ENCODE data around the gene ABCC5. TPM values are rescaled to one million over a fixed set of nuclear protein-coding genes. Genes with fewer than 3 reads are reported as not detected.
"Not testable (repeated sequence)": the region's sequence is repeated elsewhere in the genome, so short reads cannot be mapped to it uniquely, and the experiment has no call there.

ABCC5 gene
- total RNA-seq, 2 experiments from 2014 or later: 25.1 to 25.6 TPM

- H3K27ac Mint-ChIP-seq; POLR2A ChIA-PET; H3K4me3 Mint-ChIP-seq; DNase-seq; H3K9me3 Mint-ChIP-seq; H3K27me3 Mint-ChIP-seq; ATAC-seq (ENCODE audit: low read depth): not testable (repeated sequence)
- Mint-ChIP-seq H3K36me3 (peaks cover 10% of the 10 kb centered on the region), H3K4me1 (peaks cover 10% of the 10 kb centered on the region)
These were observed 10.4 kb downstream of the ABCC5 start for GRCh38 chr3:184007143-184007813.

- H3K27me3 Mint-ChIP-seq: no peaks in the 10 kb centered on the region
- H3K9me3 Mint-ChIP-seq: no peaks in the 10 kb centered on the region
- ATAC-seq (ENCODE audit: low read depth) (peak; percentile 66), DNase-seq (no peak)
- POLR2A ChIA-PET: interaction anchor here (0.7 to 1.0 kb wide), 2 partner anchors 12 to 14 kb away, joined by 3 to 5 read pairs; partner anchors contain the start of gene ABCC5
- H3K27ac Mint-ChIP-seq: no peak overlapping the region
- H3K4me3 Mint-ChIP-seq: no peak overlapping the region
- H3K4me1 Mint-ChIP-seq: peaks cover 10% of the 10 kb centered on the region
- peaks cover 9% of the 10 kb centered on the region for H3K36me3 Mint-ChIP-seq
These were observed 11.7 kb downstream of the ABCC5 start for GRCh38 chr3:184005941-184006507.

DNA sequence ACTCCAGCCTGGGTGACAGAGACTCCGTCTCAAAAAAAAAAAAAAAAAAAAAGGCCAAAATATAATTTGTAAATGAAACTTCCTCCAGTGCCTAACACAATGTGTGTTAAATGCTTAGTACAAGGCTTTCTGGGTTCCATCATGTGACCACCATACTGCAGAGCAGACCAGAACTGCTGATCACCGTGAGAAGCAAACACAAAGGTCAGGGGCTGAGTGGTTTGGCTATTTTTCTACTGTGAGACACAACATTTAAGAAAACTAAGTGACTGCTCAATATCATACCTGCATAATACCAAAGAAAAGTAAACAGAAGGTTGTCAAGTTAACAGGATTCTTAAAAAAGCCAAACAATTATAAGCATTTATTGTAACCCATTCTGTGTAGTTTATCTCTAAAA, 13.2 kb downstream of the ABCC5 start:
- ATAC-seq (ENCODE audit: low read depth) (no peak), DNase-seq (no peak)
- POLR2A ChIA-PET: no interaction called here
- Mint-ChIP-seq H3K36me3 (peaks cover 5% of the 10 kb centered on the region), H3K4me1 (peaks cover 10% of the 10 kb centered on the region), H3K4me3 (no peak overlapping the region), H3K9me3 (no peaks in the 10 kb centered on the region), H3K27ac (no peak overlapping the region), H3K27me3 (no peaks in the 10 kb centered on the region)

DNA sequence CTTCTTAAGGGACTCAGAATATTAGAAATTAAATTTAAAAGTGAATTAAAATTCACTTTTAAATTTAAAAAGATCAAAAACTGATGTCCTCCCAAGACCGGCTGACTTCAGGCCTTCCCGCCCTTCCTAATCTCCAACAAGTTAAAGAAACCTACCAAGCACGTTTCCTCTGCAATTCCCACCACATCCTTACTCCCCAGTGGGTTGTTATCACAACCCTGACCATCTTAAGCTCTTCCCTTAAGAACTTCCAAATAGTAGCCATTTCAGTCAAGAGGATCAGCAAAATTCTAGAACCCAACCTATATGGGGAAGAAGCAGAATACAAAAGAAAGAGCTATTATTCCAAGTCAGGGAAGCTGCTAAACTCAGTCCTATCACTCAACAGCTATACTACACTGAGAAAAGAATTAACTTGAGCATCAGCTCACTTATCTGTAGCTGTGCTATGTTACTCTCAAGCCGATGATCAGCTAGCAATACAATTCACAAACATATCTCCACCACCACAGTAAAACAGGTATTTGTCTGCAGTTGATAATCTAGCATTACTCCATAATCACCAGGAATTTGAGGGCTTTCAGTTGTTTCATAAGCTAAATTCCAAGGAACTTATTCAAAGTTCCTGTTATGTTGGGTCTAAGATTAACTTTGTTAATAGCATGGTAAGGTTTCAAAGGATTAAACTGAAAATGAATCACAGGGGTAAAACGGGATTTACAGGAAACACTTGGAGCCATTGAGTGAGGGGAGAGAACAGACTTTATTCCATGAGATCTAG, 14.3 kb downstream of the ABCC5 start:
- Mint-ChIP-seq H3K36me3 (peaks cover 5% of the 10 kb centered on the region), H3K9me3 (no peaks in the 10 kb centered on the region), H3K4me3 (no peak overlapping the region), H3K4me1 (peaks cover 10% of the 10 kb centered on the region), H3K27me3 (no peaks in the 10 kb centered on the region), H3K27ac (no peak overlapping the region)
- DNase-seq (no peak), ATAC-seq (ENCODE audit: low read depth) (no peak)
- POLR2A ChIA-PET: no interaction called here

DNA sequence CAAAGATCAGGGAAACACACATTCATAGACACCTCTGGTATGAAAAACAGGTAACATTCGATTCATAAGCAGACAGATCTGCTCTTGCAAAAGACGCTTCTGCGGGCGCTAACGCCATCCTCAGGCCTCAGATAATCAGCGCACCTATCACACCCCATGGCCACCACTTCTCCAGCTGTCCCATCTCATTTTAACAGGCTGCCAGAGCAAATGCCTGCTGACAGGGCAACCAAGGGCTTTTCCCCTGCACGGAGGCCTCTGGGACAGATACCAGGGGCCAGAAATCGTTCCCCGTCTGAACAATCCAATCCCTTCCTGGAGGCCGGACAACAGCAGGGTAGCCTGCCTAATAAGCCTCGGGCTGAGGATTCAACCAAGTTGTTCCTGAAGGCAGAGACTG, 15.2 kb downstream of the ABCC5 start:
- ATAC-seq (ENCODE audit: low read depth) (no peak), DNase-seq (no peak)
- Mint-ChIP-seq H3K4me3 (no peak overlapping the region), H3K4me1 (peaks cover 10% of the 10 kb centered on the region), H3K27ac (no peak overlapping the region), H3K36me3 (peaks cover 5% of the 10 kb centered on the region), H3K27me3 (no peaks in the 10 kb centered on the region), H3K9me3 (no peaks in the 10 kb centered on the region)
- POLR2A ChIA-PET: no interaction called here

DNA sequence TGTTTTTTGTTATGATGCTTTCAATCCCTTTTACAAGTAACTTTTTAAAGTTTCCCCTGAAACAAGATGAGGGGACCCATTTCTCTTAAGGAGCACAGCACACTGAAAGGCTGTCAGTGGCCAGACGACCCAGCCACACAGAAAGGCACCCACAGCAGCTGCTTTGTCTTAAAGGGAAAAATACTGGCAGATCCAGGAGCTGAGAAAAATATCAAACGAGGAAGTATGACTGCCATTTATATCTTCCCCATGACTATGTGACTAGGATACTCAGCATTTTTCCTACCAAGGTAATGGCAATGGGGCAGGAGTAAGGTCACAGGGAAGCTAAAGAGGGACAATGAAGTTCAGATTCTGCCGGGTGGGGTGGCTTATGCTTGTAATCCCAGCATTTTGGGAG, 15.9 kb downstream of the ABCC5 start:
- H3K36me3 Mint-ChIP-seq: peaks cover 4% of the 10 kb centered on the region
- no peaks in the 10 kb centered on the region for H3K27me3 Mint-ChIP-seq
- H3K9me3 Mint-ChIP-seq: no peaks in the 10 kb centered on the region
- POLR2A ChIA-PET: no interaction called here
- H3K4me1 Mint-ChIP-seq: peaks cover 10% of the 10 kb centered on the region
- H3K4me3 Mint-ChIP-seq: no peak overlapping the region
- ATAC-seq (ENCODE audit: low read depth): no peak
- no peak overlapping the region for H3K27ac Mint-ChIP-seq
- DNase-seq: no peak

DNA sequence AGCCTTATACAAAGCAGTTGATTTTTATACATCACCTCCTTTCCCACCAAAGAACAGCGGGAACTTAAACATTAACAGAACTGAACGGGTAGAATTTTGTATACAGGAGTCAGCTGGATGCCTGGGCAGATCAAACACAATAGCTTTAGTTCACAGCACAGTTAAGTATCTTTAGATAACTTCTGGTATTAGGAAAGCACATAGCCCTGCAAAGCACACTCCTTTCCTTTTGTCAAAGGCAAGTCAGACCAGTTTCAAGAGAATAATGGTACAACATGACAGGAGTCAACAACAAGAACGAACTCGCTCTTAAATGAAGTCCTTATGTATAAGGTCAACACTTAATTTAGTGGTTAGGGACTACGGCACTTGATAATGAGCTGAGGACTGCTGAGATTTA, 26.3 kb downstream of the ABCC5 start:
- H3K27me3 Mint-ChIP-seq: no peaks in the 10 kb centered on the region
- H3K27ac Mint-ChIP-seq: no peak overlapping the region
- ATAC-seq (ENCODE audit: low read depth) (no peak), DNase-seq (no peak)
- H3K4me1 Mint-ChIP-seq: peaks cover 3% of the 10 kb centered on the region
- no peaks in the 10 kb centered on the region for H3K9me3 Mint-ChIP-seq
- H3K36me3 Mint-ChIP-seq: peaks cover 6% of the 10 kb centered on the region
- H3K4me3 Mint-ChIP-seq: no peak overlapping the region
- POLR2A ChIA-PET: no interaction called here

DNA sequence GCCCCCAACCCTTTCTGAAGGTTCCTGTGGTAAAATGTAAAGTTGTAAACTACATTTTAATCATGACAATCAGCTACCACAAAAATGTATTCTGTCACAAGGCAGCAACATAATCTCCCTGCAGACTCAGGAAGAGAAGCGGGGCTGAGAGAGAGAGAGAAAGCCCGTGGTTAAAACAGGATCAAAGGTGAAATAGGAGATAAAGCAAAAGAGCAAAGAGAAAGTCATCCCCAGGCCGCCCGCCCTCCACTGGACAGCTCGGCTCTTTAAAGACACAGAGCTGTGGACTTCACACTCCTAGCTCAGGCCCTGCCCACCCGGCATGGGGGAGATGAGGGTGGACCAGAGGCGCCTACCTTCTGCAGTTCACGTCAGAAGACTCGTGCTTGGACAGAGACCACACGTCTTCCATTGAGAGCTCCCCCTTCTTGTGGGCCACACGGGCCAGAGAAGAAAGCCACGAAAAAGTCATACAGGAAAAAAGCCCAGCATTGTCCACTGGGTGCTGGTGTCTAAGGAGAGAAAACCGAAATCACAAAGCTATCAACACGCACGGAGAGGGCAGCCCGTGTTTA, 29.4 kb downstream of the ABCC5 start:
- H3K36me3 Mint-ChIP-seq: peaks cover 6% of the 10 kb centered on the region
- POLR2A ChIA-PET: no interaction called here
- H3K9me3 Mint-ChIP-seq: no peaks in the 10 kb centered on the region
- H3K4me3 Mint-ChIP-seq: no peak overlapping the region
- H3K4me1 Mint-ChIP-seq: peaks cover 7% of the 10 kb centered on the region
- DNase-seq (no peak), ATAC-seq (ENCODE audit: low read depth) (no peak)
- no peak overlapping the region for H3K27ac Mint-ChIP-seq
- H3K27me3 Mint-ChIP-seq: no peaks in the 10 kb centered on the region

GRCh38 chr3:183987000-183987600, 30.6 kb downstream of the ABCC5 start:
- peaks cover 7% of the 10 kb centered on the region for H3K4me1 Mint-ChIP-seq
- DNase-seq (no peak), ATAC-seq (ENCODE audit: low read depth) (no peak)
- no peak overlapping the region for H3K27ac Mint-ChIP-seq
- no peak overlapping the region for H3K4me3 Mint-ChIP-seq
- H3K27me3 Mint-ChIP-seq: no peaks in the 10 kb centered on the region
- H3K36me3 Mint-ChIP-seq: peaks cover 6% of the 10 kb centered on the region
- no peaks in the 10 kb centered on the region for H3K9me3 Mint-ChIP-seq
- POLR2A ChIA-PET: no interaction called here

DNA sequence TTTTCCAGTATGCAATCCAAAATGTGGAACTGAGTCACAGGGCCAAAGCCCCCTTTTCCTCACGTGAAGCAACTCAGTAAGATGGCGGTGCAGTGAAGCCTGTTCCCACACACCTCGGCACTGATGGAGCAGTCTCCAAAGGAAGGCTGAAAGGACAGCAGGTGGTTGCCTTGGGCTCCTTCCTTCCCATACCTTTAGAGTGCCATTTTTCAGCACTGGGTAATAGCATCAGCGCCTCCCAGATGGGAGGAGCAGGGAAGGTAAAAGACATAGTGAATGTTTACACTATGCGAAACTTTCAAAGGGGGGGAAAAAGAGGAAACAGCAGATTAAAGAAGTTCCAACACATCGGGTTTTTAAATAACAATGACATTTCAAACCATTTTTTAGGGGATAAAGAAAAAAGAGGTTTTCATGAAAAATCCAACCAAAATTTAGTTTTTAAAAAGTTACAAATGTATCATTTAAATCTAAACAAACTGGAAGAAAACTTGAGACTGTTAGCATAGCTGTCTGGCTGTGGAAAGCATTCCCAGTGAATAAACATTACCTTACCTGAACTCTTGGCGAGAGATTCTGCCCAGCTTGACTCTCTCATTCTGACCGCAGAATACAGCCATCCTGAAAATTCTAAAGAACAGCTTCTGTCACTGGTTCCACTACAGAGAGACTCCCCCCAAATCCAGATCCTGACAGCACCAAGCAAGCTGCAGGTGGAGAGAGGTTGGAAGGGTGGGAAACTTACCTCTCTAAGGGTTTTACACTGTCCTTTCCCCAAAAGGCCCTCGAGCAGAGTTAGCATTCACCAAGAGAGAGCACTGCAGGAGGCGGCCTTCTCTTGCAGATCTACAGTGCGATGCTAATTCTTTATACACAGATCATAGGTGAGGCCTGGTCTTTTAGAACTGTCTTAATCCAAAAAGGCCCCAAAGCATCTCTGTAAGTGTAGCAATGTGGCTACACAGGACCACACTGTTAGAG, 32.6 kb downstream of the ABCC5 start:
- POLR2A ChIA-PET: no interaction called here
- Mint-ChIP-seq H3K27me3 (no peaks in the 10 kb centered on the region), H3K27ac (no peak overlapping the region), H3K4me1 (peaks cover 7% of the 10 kb centered on the region), H3K9me3 (no peaks in the 10 kb centered on the region), H3K36me3 (peaks cover 6% of the 10 kb centered on the region), H3K4me3 (no peak overlapping the region)
- DNase-seq (no peak), ATAC-seq (ENCODE audit: low read depth) (no peak)

DNA sequence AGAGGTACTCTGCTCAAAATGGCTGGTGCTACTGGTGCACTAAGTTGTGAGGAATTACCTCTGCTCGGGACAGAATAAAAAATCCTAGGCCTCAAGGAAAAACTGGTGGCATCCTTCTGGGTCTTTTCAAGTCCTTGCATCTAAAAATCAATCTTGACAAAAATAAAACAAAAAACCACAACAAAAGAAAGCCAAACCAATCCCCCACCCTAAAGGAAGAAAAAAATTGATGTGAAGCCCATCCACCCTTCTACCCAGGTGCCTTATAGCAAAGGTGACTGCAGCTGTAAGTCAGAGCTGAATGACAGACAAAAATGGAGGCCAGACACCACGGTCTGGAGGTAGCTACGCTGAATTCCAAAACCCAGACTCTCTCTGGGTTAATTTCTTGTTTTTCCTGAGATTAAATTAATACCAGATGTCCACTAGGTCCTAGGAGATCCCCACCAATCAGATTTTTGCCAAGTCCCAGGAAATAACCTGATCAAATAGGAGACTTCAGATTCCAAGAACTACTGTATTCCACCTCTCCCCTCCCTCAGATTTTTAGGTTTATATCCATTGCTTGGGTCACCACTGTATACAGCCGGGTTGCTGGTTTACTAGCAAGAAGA, 33.5 kb downstream of the ABCC5 start:
- H3K9me3 Mint-ChIP-seq: no peaks in the 10 kb centered on the region

GRCh38 chr3:183981990-183982644, 35.6 kb downstream of the ABCC5 start:
- no peaks in the 10 kb centered on the region for H3K9me3 Mint-ChIP-seq
- DNase-seq: no peak
- H3K27me3 Mint-ChIP-seq: no peaks in the 10 kb centered on the region
- POLR2A ChIA-PET: no interaction called here
- H3K36me3 Mint-ChIP-seq: peaks cover 4% of the 10 kb centered on the region
- H3K4me1 Mint-ChIP-seq: peaks cover 4% of the 10 kb centered on the region
- H3K27ac Mint-ChIP-seq: no peak overlapping the region
- H3K4me3 Mint-ChIP-seq: no peak overlapping the region
- ATAC-seq (ENCODE audit: low read depth): no peak

More for the DNA sequence above, 33.5 kb downstream of the ABCC5 start:
- POLR2A ChIA-PET: no interaction called here
- ATAC-seq (ENCODE audit: low read depth) (no peak), DNase-seq (no peak)
- H3K4me1 Mint-ChIP-seq: peaks cover 7% of the 10 kb centered on the region
- H3K36me3 Mint-ChIP-seq: peaks cover 6% of the 10 kb centered on the region
- H3K27ac Mint-ChIP-seq: no peak overlapping the region
- no peaks in the 10 kb centered on the region for H3K27me3 Mint-ChIP-seq
- no peak overlapping the region for H3K4me3 Mint-ChIP-seq
